ENCODE measurements around the gene IFI16. TPM values are rescaled to one million over a fixed set of nuclear protein-coding genes. Genes with fewer than 3 reads are reported as not detected.
A peak's percentile ranks its signal among the peaks of the same experiment; 100 is the strongest.

IFI16 gene
- total RNA-seq, 1 experiment from 2014 or later: 0.98 TPM

- H4K20me1 ChIP-seq (ENCODE audit: low read length): no peaks in the 10 kb centered on the region
- H3K27ac ChIP-seq (ENCODE audit: low read length): no peak overlapping the region
- H3F3A ChIP-seq (ENCODE audit: low read length, unreplicated experiment): no peaks in the 10 kb centered on the region
- ChIA-PET CTCF (no interaction called here), POLR2A (ENCODE audit: unreplicated experiment) (no interaction called here)
- H3K36me3 ChIP-seq (ENCODE audit: low read depth, low read length): no peaks in the 10 kb centered on the region
- H2AFZ ChIP-seq (ENCODE audit: low read length): no peak overlapping the region
- TF ChIP-seq, protein P1, sequence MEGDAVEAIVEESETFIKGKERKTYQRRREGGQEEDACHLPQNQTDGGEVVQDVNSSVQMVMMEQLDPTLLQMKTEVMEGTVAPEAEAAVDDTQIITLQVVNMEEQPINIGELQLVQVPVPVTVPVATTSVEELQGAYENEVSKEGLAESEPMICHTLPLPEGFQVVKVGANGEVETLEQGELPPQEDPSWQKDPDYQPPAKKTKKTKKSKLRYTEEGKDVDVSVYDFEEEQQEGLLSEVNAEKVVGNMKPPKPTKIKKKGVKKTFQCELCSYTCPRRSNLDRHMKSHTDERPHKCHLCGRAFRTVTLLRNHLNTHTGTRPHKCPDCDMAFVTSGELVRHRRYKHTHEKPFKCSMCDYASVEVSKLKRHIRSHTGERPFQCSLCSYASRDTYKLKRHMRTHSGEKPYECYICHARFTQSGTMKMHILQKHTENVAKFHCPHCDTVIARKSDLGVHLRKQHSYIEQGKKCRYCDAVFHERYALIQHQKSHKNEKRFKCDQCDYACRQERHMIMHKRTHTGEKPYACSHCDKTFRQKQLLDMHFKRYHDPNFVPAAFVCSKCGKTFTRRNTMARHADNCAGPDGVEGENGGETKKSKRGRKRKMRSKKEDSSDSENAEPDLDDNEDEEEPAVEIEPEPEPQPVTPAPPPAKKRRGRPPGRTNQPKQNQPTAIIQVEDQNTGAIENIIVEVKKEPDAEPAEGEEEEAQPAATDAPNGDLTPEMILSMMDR (conservative IDR thresholded peaks at IDR 0.05; ENCODE audit: low read depth, low read length): peak; percentile 32; the same call in 1 of the 2 replicates
- no peak for TF ChIP-seq EZH2phosphoT487 (IDR thresholded peaks at IDR 0.05; ENCODE audit: borderline replicate concordance, low read length)
- peak; percentile 45; the same call in 1 of the 2 replicates for ATAC-seq
- H3K9me2 ChIP-seq (replicated peaks; ENCODE audit: low read length): no peaks in the 10 kb centered on the region
- H3K4me2 ChIP-seq (ENCODE audit: low read length): no peak overlapping the region
- H3K4me1 ChIP-seq (ENCODE audit: insufficient read depth, low read length): no peaks in the 10 kb centered on the region
- intact Hi-C loops (cut with micrococcal nuclease): no loop called here
- no peaks in the 10 kb centered on the region for H3K79me2 ChIP-seq (ENCODE audit: low read length)
- H3K4me3 ChIP-seq (ENCODE audit: low read length): no peak overlapping the region
- no peaks in the 10 kb centered on the region for H3K9me3 ChIP-seq (ENCODE audit: low read length)
- peak; percentile 5 for DNase-seq
- peaks cover 5% of the 10 kb centered on the region for H3K27me3 ChIP-seq (ENCODE audit: low read length)
- BruUV-seq (replicated peaks): no TSS peak
- no peak overlapping the region for H3K9ac ChIP-seq (ENCODE audit: low read length)
Measured at GRCh38 chr1:158972841-158973240, 36.9 kb upstream of the IFI16 start.

DNA sequence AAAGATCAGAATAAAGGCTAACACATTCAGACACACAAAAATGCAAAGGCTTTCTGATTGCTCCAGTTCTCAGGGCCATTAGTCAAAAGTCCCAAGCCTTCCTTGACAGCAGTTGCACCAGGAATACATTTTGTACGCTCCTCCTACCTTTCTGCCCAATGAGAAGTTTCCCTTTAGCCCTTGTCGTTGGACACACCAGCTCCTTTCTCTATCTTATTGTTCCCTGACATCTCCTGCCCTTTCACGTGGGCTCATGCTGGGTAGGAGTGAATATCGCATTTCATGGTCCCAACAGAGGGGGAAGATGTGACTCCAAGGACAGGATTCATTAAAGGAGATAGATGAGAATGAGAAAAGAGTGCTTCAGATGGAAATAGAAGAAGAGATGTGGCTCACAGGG lies 33.5 kb upstream of the IFI16 start:
- no peak for ATAC-seq
- CTCF ChIA-PET: no interaction called here

DNA sequence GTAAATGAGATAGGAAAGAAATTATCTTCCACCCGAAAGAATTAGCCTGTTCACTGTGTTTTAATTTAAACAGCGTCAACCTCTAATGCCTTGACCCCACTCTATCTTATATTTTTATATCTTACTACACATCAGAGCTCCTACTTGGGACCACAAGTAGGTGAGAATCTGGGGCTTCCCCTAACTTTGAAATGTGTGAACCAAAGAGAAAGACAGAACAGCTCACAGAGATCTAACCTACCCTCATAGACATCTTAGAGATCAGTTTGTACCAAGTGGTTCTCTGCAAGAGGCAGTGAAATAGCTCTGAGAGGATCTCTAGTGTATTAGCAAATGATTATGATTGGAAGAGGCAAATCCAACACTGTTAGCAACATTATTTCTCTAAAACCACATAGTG lies 31.0 kb upstream of the IFI16 start:
- peaks cover 5% of the 10 kb centered on the region for H3K27me3 ChIP-seq (ENCODE audit: low read length)
- H2AFZ ChIP-seq (ENCODE audit: low read length): no peak overlapping the region
- intact Hi-C loops (cut with micrococcal nuclease): no loop called here
- no peaks in the 10 kb centered on the region for H3K4me1 ChIP-seq (ENCODE audit: insufficient read depth, low read length)
- TF ChIP-seq, protein P1 (conservative IDR thresholded peaks at IDR 0.05; ENCODE audit: low read depth, low read length): no peak
- TF ChIP-seq EZH2 (IDR thresholded peaks at IDR 0.05; ENCODE audit: low read length, unreplicated experiment): no peak
- TF ChIP-seq EZH2phosphoT487 (IDR thresholded peaks at IDR 0.05; ENCODE audit: borderline replicate concordance, low read length): no peak
- H3K4me3 ChIP-seq (ENCODE audit: low read length): no peak overlapping the region
- H3F3A ChIP-seq (ENCODE audit: low read length, unreplicated experiment): no peaks in the 10 kb centered on the region
- no TSS peak for BruUV-seq (replicated peaks)
- ATAC-seq (no peak), DNase-seq (no peak)
- H3K9me3 ChIP-seq (ENCODE audit: low read length): no peaks in the 10 kb centered on the region
- no peaks in the 10 kb centered on the region for H3K9me2 ChIP-seq (replicated peaks; ENCODE audit: low read length)
- H3K9ac ChIP-seq (ENCODE audit: low read length): no peak overlapping the region
- no peaks in the 10 kb centered on the region for H4K20me1 ChIP-seq (ENCODE audit: low read length)
- ChIA-PET CTCF (no interaction called here), POLR2A (ENCODE audit: unreplicated experiment) (no interaction called here)
- H3K27ac ChIP-seq (ENCODE audit: low read length): no peak overlapping the region
- H3K4me2 ChIP-seq (ENCODE audit: low read length): no peak overlapping the region
- no peaks in the 10 kb centered on the region for H3K79me2 ChIP-seq (ENCODE audit: low read length)
- no peaks in the 10 kb centered on the region for H3K36me3 ChIP-seq (ENCODE audit: low read depth, low read length)

More for the DNA sequence above, 33.5 kb upstream of the IFI16 start:
- POLR2A ChIA-PET (ENCODE audit: unreplicated experiment): no interaction called here
- H3K27ac ChIP-seq (ENCODE audit: low read length): no peak overlapping the region
- no peaks in the 10 kb centered on the region for H4K20me1 ChIP-seq (ENCODE audit: low read length)
- H3K79me2 ChIP-seq (ENCODE audit: low read length): no peaks in the 10 kb centered on the region
- H3K4me3 ChIP-seq (ENCODE audit: low read length): no peak overlapping the region
- intact Hi-C loops (cut with micrococcal nuclease): no loop called here
- no peaks in the 10 kb centered on the region for H3K36me3 ChIP-seq (ENCODE audit: low read depth, low read length)
- TF ChIP-seq, protein P1 (conservative IDR thresholded peaks at IDR 0.05; ENCODE audit: low read depth, low read length): no peak
- no peak for TF ChIP-seq EZH2phosphoT487 (IDR thresholded peaks at IDR 0.05; ENCODE audit: borderline replicate concordance, low read length)
- no peaks in the 10 kb centered on the region for H3K4me1 ChIP-seq (ENCODE audit: insufficient read depth, low read length)
- H3K9me2 ChIP-seq (replicated peaks; ENCODE audit: low read length): no peaks in the 10 kb centered on the region
- no TSS peak for BruUV-seq (replicated peaks)
- peaks cover 5% of the 10 kb centered on the region for H3K27me3 ChIP-seq (ENCODE audit: low read length)
- no peak overlapping the region for H2AFZ ChIP-seq (ENCODE audit: low read length)
- no peak overlapping the region for H3K9ac ChIP-seq (ENCODE audit: low read length)
- H3F3A ChIP-seq (ENCODE audit: low read length, unreplicated experiment): no peaks in the 10 kb centered on the region
- H3K4me2 ChIP-seq (ENCODE audit: low read length): no peak overlapping the region
- no peak for DNase-seq
- H3K9me3 ChIP-seq (ENCODE audit: low read length): no peaks in the 10 kb centered on the region
